WI38 (cell line): Measurements from ENCODE around the gene ELN.
"Not testable (repeated sequence)": the region's sequence is repeated elsewhere in the genome, so short reads cannot be mapped to it uniquely, and the experiment has no call there.

Experiments used
- H3K4me3 ChIP-seq: 2 replicates; pipeline ENCODE4 v1.5.1; 2011; ENCODE audit warnings: low read depth, mild to moderate bottlenecking, control low read depth, low read length
- TF ChIP-seq, protein P1 (sequence below): IDR thresholded peaks from 2 replicates; pipeline ENCODE4 v1.5.1; 2012; ENCODE audit warnings: low read depth, mild to moderate bottlenecking, control low read depth, low read length

ELN gene

DNA sequence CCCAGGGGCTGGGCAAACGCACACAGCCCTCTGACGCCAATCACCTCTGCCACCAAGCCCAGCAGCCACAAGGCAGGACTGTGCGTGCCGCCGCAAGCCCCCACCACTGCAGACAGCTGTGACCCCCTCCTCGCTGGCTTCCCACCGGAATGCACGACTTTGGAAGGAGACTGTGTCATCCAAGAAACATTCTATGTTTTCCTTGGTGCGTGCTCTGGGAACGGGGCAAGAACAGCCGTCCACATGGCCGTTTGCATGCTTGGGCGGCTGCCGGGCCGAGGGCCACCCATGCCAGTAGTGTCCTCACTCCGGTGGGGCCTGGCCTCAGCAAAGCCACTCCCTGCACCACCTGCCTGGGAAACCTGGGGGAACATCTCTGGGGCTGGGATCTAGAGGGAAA lies 17.6 kb upstream of the ELN start:
- TF ChIP-seq, protein P1, sequence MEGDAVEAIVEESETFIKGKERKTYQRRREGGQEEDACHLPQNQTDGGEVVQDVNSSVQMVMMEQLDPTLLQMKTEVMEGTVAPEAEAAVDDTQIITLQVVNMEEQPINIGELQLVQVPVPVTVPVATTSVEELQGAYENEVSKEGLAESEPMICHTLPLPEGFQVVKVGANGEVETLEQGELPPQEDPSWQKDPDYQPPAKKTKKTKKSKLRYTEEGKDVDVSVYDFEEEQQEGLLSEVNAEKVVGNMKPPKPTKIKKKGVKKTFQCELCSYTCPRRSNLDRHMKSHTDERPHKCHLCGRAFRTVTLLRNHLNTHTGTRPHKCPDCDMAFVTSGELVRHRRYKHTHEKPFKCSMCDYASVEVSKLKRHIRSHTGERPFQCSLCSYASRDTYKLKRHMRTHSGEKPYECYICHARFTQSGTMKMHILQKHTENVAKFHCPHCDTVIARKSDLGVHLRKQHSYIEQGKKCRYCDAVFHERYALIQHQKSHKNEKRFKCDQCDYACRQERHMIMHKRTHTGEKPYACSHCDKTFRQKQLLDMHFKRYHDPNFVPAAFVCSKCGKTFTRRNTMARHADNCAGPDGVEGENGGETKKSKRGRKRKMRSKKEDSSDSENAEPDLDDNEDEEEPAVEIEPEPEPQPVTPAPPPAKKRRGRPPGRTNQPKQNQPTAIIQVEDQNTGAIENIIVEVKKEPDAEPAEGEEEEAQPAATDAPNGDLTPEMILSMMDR: no peak
- H3K4me3 ChIP-seq: no peak overlapping the region

DNA sequence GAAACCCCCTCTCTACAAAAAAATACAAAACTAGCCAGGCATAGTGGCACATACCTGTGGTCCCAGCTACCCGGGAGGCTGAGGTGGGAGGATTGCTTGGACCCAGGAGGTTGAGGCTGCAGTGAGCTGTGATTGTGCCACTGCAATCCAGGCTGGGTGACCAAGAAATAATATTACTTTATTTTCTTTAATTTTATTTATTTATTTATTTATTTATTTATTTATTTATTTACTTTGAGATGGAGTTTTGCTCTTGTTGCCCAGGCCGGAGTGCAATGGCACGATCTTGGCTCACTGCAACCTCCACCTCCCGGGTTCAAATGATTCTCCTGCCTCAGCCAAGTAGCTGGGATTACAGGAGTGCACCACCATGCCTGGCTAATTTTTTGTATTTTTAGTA lies 16.6 kb upstream of the ELN start:
- H3K4me3 ChIP-seq: not testable (repeated sequence)

DNA sequence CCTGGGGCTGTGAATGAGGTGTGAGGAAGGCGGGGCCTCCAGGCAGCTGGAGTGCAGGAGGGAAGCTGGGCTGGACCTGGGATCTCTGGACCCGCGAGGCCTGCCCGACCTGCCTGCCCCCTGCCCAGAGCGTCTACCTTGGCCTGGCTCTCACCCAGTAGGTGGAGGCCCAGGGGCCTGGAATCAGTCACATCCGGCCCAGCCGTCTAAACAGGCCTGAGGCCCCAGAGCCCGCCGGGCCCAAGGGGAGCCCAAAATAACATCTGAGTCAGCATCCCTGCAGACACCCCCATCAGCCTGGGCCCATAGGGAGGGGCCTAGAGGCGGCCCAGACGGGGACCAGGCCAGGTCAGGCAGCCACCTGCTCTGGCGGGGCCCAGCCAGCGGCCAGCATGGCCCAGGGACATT lies 15.1 kb upstream of the ELN start:
- TF ChIP-seq, protein P1: no peak
- H3K4me3 ChIP-seq: no peak overlapping the region

DNA sequence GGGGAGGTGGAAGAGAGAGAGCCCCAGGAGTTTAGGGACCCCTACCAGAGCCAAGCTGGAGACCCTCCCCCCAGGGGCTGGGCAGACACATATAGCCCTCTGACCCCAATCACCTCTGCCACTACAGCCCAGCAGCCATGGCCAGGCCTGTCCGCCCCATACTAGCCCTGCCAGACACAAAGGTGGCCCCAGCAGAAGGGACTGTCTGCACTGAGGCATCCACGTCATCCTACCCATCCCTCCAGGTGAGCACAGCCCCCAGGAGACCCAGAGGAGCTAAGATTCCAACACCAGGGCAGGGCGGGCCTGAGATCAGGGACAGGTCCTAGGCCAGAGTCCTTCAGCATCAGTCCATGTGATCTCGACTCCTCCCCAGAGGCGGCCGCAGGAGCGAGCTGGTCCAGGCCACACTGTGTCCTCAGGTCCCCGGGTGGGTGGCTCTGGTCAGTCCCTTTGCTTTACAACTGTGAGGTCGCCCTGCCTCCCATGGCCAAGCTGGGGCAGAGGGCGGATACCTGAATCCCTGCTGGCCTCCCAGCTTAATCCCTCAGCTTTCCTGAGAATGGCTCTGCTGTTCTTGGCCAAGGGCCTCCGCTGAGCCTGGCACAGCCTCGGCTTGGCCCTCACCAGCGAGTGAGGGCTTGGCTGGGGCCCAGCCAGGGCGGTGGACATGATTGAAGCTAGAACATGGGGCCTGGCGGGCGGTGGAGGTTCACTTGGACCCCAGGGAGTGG lies 14.3 kb upstream of the ELN start:
- TF ChIP-seq, protein P1: no peak
- no peak overlapping the region for H3K4me3 ChIP-seq

DNA sequence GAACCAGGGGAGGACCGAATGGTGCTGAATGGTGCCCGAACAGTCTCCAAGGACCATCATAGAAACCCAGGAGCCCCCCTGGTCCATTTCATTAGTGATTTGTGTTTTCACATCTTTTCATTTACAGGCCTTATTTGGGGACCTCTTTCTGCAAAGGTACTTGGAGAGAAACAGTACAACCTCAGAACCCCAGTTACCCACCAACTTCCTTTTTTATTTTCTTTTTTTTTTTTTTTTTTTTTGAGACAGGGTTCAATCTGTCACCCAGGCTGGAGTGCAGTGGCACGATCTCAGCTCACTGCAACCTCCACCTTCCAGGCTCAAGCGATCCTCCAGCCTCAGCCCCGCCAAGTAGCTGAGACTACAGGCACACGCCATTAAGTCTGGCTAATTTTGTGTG lies 13.0 kb upstream of the ELN start:
- H3K4me3 ChIP-seq: no peak overlapping the region
- TF ChIP-seq, protein P1: no peak

DNA sequence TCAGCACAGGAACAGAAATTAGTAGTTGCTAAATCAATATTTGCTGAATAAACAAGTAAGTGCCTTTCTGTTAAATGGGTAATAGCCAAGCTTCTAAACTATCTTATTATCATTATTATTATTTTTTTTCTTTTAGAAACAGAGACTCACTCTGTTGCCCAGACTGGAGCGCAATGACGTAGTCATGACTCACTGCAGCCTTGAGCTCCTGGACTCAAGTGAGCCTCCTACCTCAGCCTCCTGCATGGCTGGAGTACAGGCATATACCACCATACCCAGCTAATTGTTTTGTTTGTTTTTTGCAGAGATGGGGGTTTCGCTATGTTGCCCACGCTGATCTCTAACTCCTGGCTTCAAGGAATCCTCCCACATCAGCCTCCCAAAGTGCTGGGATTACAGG lies 12.3 kb upstream of the ELN start:
- TF ChIP-seq, protein P1: no peak
- no peak overlapping the region for H3K4me3 ChIP-seq

DNA sequence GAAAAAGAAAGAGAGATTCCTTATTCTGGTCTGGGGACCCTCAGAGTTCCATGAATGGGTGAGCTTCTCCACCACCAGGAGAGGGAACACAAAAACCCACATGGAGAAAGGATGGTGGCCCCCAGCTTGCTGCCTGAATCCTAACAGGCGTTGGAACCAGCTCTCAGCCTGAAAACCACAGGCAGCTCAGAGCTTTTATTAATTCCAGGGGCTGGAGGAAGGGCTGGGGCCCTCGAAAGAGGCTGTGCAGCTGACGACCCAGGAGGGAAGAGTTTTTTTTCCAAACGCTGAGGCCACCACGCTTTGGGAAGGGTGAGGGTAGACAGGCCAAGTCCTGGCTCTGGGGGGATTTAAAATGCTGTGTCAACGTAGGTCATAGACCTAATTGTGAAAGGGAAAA lies 10.8 kb upstream of the ELN start:
- TF ChIP-seq, protein P1: no peak

DNA sequence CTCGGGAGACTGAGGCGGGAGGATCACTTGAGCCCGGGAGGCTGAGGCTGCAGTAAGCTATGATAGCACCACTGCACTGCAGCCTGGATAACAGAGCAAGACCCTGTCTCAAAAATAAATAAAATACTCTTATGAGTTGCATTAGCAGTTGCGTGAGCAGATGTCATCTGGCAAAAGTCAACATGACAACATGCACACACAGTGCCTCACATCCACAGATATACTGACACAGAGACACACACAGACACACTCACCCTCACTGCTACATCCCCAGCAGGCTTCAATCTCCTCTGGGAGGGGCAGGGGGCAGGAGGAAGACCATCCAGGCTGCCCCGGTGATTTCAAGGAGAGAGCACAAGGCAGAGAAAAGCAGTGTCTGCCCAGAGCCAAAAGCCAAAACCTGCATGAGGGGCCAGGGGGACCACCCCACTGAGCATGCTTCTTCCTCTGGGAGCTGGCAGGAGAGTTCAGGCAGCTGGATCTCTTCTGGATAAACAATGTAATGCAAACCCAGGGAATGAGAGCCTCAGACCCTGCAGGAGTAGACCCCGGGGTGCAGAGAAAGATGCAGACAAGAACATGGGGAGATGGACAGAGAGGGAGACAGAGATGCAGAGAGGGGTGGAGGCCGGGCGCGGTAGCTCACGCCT lies 9.6 kb upstream of the ELN start:
- TF ChIP-seq, protein P1: no peak
- H3K4me3 ChIP-seq: no peak overlapping the region

More for the DNA sequence above, 10.8 kb upstream of the ELN start:
- no peak overlapping the region for H3K4me3 ChIP-seq
